H9 (cell line): ENCODE measurements around the gene ATRNL1. TPM values are rescaled to one million over a fixed set of nuclear protein-coding genes. Genes with fewer than 3 reads are reported as not detected.

Experiments
- DNase-seq: peaks from one replicate; pipeline ENCODE4 v3.0.0-alpha.2; 2017
- H2AFZ ChIP-seq: one replicate; pipeline ENCODE4 v1.6.1; 2013; ENCODE audit warnings: mild to moderate bottlenecking, low read length, control low read depth, moderate library complexity
- H2AK5ac ChIP-seq: 2 replicates; pipeline ENCODE4 v1.6.1; 2013; ENCODE audit warnings: low read length, control low read depth, mixed read lengths; ENCODE audit not compliant: insufficient read length
- H2BK120ac ChIP-seq: one replicate; pipeline ENCODE4 v1.6.1; 2013; ENCODE audit warnings: low read depth, mild to moderate bottlenecking, low read length, control low read depth, inconsistent platforms; ENCODE audit not compliant: poor library complexity, severe bottlenecking
- H2BK12ac ChIP-seq: 2 replicates; pipeline ENCODE4 v1.6.1; 2013; ENCODE audit warnings: low read length, control low read depth, mixed read lengths, low read depth; ENCODE audit not compliant: insufficient read length
- H2BK15ac ChIP-seq: 2 replicates; pipeline ENCODE4 v1.6.1; 2013; ENCODE audit warnings: low read depth, low read length, control low read depth
- H2BK20ac ChIP-seq: one replicate; pipeline ENCODE4 v1.6.1; 2013; ENCODE audit warnings: low read depth, mild to moderate bottlenecking, low read length, control low read depth, inconsistent platforms; ENCODE audit not compliant: poor library complexity, severe bottlenecking
- H2BK5ac ChIP-seq: 2 replicates; pipeline ENCODE4 v1.6.1; 2013; ENCODE audit warnings: low read length, control low read depth, mixed read lengths; ENCODE audit not compliant: insufficient read length
- H3K14ac ChIP-seq: 2 replicates; pipeline ENCODE4 v1.6.1; 2013; ENCODE audit warnings: low read length, control low read depth; ENCODE audit not compliant: insufficient read depth
- H3K18ac ChIP-seq: 2 replicates; pipeline ENCODE4 v1.6.1; 2013; ENCODE audit warnings: low read depth, mild to moderate bottlenecking, mixed read lengths, low read length, control low read depth; ENCODE audit not compliant: insufficient read length
- H3K23ac ChIP-seq: 2 replicates; pipeline ENCODE4 v1.6.1; 2013; ENCODE audit warnings: low read length, control low read depth, mixed read lengths, low read depth; ENCODE audit not compliant: insufficient read length
- H3K23me2 ChIP-seq: 2 replicates; pipeline ENCODE4 v1.6.1; 2013; ENCODE audit warnings: low read depth, mild to moderate bottlenecking, mixed read lengths, low read length, control low read depth; ENCODE audit not compliant: insufficient read length, poor library complexity, severe bottlenecking
- H3K27ac ChIP-seq: 2 replicates; pipeline ENCODE4 v1.5.1; 2013; ENCODE audit warnings: low read length, control low read depth, mixed read lengths, low read depth; ENCODE audit not compliant: insufficient read length
- H3K27me3 ChIP-seq: 2 replicates; pipeline ENCODE4 v1.6.1; 2013; ENCODE audit warnings: low read length, control low read depth, inconsistent platforms; ENCODE audit not compliant: insufficient read depth
- H3K4ac ChIP-seq: 2 replicates; pipeline ENCODE4 v1.6.1; 2013; ENCODE audit warnings: low read depth, mild to moderate bottlenecking, control low read depth, inconsistent platforms, low read length, moderate library complexity
- H3K4me1 ChIP-seq: 2 replicates; pipeline ENCODE4 v1.6.1; 2013; ENCODE audit warnings: low read length, control low read depth, inconsistent platforms; ENCODE audit not compliant: insufficient read depth
- H3K4me2 ChIP-seq: 2 replicates; pipeline ENCODE4 v1.6.1; 2013; ENCODE audit warnings: low read length, control low read depth, mixed read lengths; ENCODE audit not compliant: insufficient read length, insufficient read depth
- H3K56ac ChIP-seq: 2 replicates; pipeline ENCODE4 v1.6.1; 2013; ENCODE audit warnings: low read depth, mild to moderate bottlenecking, mixed read lengths, low read length, control low read depth; ENCODE audit not compliant: insufficient read length
- H3K79me1 ChIP-seq: 2 replicates; pipeline ENCODE4 v1.6.1; 2013; ENCODE audit warnings: low read depth, mild to moderate bottlenecking, moderate library complexity, low read length, control low read depth, inconsistent platforms; ENCODE audit not compliant: insufficient read depth, poor library complexity, severe bottlenecking
- H3K79me2 ChIP-seq: 2 replicates; pipeline ENCODE4 v1.6.1; 2013; ENCODE audit warnings: low read length, control low read depth, inconsistent platforms; ENCODE audit not compliant: insufficient read depth
- H3K9ac ChIP-seq: 2 replicates; pipeline ENCODE4 v1.6.1; 2013; ENCODE audit warnings: low read length, control low read depth, mixed read lengths; ENCODE audit not compliant: insufficient read length; ENCODE audit errors: extremely low read depth
- H3K9me3 ChIP-seq: one replicate; pipeline ENCODE4 v1.6.1; 2013; ENCODE audit warnings: low read depth, low read length, inconsistent platforms; ENCODE audit not compliant: control insufficient read depth
- H3T11ph ChIP-seq: one replicate; pipeline ENCODE4 v1.6.1; 2013; ENCODE audit warnings: mild to moderate bottlenecking, low read length, control low read depth, inconsistent platforms
- H4K20me1 ChIP-seq: one replicate; pipeline ENCODE4 v1.6.1; 2013; ENCODE audit not compliant: control insufficient read depth, insufficient read length, insufficient read depth
- H4K5ac ChIP-seq: 2 replicates; pipeline ENCODE4 v1.6.1; 2013; ENCODE audit warnings: low read depth, mild to moderate bottlenecking, mixed read lengths, low read length, control low read depth; ENCODE audit not compliant: insufficient read length
- H4K8ac ChIP-seq: replicated peaks from 2 replicates; pipeline ENCODE4 v1.6.1; 2013; ENCODE audit warnings: low read length, control low read depth, mixed read lengths, low read depth; ENCODE audit not compliant: insufficient read length
- H4K91ac ChIP-seq: 2 replicates; pipeline ENCODE4 v1.6.1; 2013; ENCODE audit warnings: low read depth, mild to moderate bottlenecking, moderate library complexity, mixed read lengths, low read length, control low read depth; ENCODE audit not compliant: insufficient read length
- H3K27ac Mint-ChIP-seq, 3 experiments: 2 replicates in 2 of 3; 3 replicates in 1 of 3; pipeline ENCODE4 v1.8.0; 2020 to 2021; ENCODE audit warnings: mixed read lengths in 3 of 3, mild to moderate bottlenecking in 1 of 3, moderate library complexity in 1 of 3
- H3K27me3 Mint-ChIP-seq: 2 replicates; pipeline ENCODE4 v1.8.0; 2021; ENCODE audit warnings: low read depth, mild to moderate bottlenecking, moderate library complexity, mixed read lengths
- H3K36me3 Mint-ChIP-seq, 3 experiments: 2 replicates in 2 of 3; 3 replicates in 1 of 3; pipeline ENCODE4 v1.8.0; 2020 to 2021; ENCODE audit warnings: low read depth in 3 of 3, mixed read lengths in 3 of 3; ENCODE audit not compliant: insufficient read depth in 1 of 3
- H3K4me1 Mint-ChIP-seq, 2 experiments: 2 replicates each; pipeline ENCODE4 v1.8.0; 2020; ENCODE audit warnings: mixed read lengths in 2 of 2
- H3K4me3 Mint-ChIP-seq, 2 experiments: 2 replicates in 1 of 2; 3 replicates in 1 of 2; pipeline ENCODE4 v1.8.0; 2020 to 2021; ENCODE audit warnings: mild to moderate bottlenecking in 2 of 2, mixed read lengths in 2 of 2, moderate library complexity in 1 of 2
- H3K9me3 Mint-ChIP-seq, 2 experiments: 2 replicates in 1 of 2; 3 replicates in 1 of 2; pipeline ENCODE4 v1.8.0; 2020; ENCODE audit warnings: mild to moderate bottlenecking in 2 of 2, mixed read lengths in 2 of 2, moderate library complexity in 1 of 2
- CTCF ChIP-seq: fragments of 200-600 bp; sonication (generic); conservative IDR thresholded peaks from 3 replicates; pipeline ENCODE4 v1.8.0; 2021; ENCODE audit warnings: antibody characterized with exemption, mild to moderate bottlenecking
- WGBS: extraction: QIAGEN DNeasy Blood & Tissue Kit; methylation state at CpG from one replicate; pipeline ENCODE4 v1.1.7; 2013; ENCODE audit warnings: missing lambda C conversion rate, low lambda C conversion rate, mixed read lengths; ENCODE audit not compliant: insufficient read length; ENCODE audit errors: extremely low coverage; 5-methylcytosine and 5-hydroxymethylcytosine counted together
- total RNA-seq: library from RNA; stranded (reverse); gene quantifications from 2 replicates; pipeline ENCODE4 v1.2.1, GENCODE V29; 2021

ATRNL1 gene
- total RNA-seq, 1 experiment from 2014 or later = 9.2 TPM

GRCh38 chr10:115845921-115846320, 752.8 kb downstream of the ATRNL1 start:
- Histone ChIP-seq H2AFZ (no peak overlapping the region), H3K79me1 (no peaks in the 10 kb centered on the region), H3K23me2 (no peaks in the 10 kb centered on the region), H3K23ac (no peak overlapping the region), H3K4me2 (no peak overlapping the region), H2BK5ac (no peak overlapping the region), H2BK15ac (no peak overlapping the region), H2BK120ac (no peak overlapping the region), H3K56ac (no peak overlapping the region), H3K4ac (no peak overlapping the region), H3K27me3 (no peaks in the 10 kb centered on the region), H2BK12ac (no peak overlapping the region), H4K20me1 (no peaks in the 10 kb centered on the region), H4K5ac (no peak overlapping the region), H3K9ac (no peak overlapping the region), H3K4me1 (0 out of 2 replicates have a peak, but pooled peaks cover 2% of the 10 kb centered on the region), H4K91ac (no peak overlapping the region), H4K8ac (no peak overlapping the region), H3K27ac (no peak overlapping the region), H3T11ph (no peak overlapping the region), H2AK5ac (no peak overlapping the region), H3K18ac (no peak overlapping the region), H2BK20ac (no peak overlapping the region), H3K79me2 (no peaks in the 10 kb centered on the region), H3K9me3 (no peaks in the 10 kb centered on the region), H3K14ac (no peak overlapping the region)
- H3K4me1 Mint-ChIP-seq = no peaks in the 10 kb centered on the region
- no peaks in the 10 kb centered on the region; the same call in 1 of the 2 replicates for H3K27me3 Mint-ChIP-seq
- H3K27ac Mint-ChIP-seq = no peak overlapping the region
- no peaks in the 10 kb centered on the region for H3K36me3 Mint-ChIP-seq
- no CpG with 5 or more reads among the region's 1 CpG for WGBS
- TF ChIP-seq CTCF = no peak
- no peak for DNase-seq
- no peak overlapping the region for H3K4me3 Mint-ChIP-seq
- no peaks in the 10 kb centered on the region for H3K9me3 Mint-ChIP-seq
